ENCODE measurements around the gene LAMA3.

DNA sequence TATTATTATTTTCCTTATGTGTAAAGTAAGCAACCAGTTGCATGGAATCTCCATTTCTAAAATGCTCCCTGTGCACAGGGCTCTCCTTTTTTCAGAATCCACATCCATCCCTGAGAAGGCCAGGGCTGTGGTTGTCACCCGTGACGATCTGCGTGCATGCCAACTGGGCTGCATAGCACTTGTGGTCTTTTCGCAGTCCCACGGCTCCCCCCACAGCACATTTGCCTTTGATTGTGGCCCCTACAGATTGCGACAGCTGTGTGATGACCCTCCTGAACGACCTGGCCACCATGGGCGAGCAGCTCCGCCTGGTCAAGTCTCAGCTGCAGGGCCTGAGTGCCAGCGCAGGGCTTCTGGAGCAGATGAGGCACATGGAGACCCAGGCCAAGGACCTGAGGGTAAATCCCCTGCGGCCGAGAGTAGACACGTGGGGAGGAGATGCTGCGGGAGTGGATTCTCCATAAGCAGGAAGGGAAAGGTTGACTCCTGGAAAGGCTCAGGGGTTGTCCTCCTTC is 205.5 kb downstream of the LAMA3 start:
- TF ChIP-seq CAMTA2 (CRISPR knock-in tag; IDR thresholded peaks at IDR 0.05; ENCODE audit: borderline replicate concordance) = no peak
- TF ChIP-seq MTA3 (CRISPR knock-in tag; IDR thresholded peaks at IDR 0.05) = no peak
